Esophagus squamous epithelium (tissue), 4 donors: ENCODE measurements around the gene FGR.

Experiments used
- POLR2A ChIP-seq, 4 donors: fragments of 450-650 bp; IDR thresholded peaks; one replicate each; pipeline ENCODE4 v1.6.1; 2017; ENCODE audit warnings: antibody characterized with exemption in 4 of 4, mild to moderate bottlenecking in 4 of 4, moderate library complexity in 3 of 4
- TF ChIP-seq, protein P1 (sequence below), 6 experiments: fragments of 450-650 bp in 4 of 6; fragments of 200-600 bp in 2 of 6; sonication (generic) in 2 of 6; IDR thresholded peaks; one replicate each; pipeline ENCODE4 v1.5.1; 2016 to 2019; ENCODE audit warnings: antibody characterized with exemption in 6 of 6, mild to moderate bottlenecking in 4 of 6, moderate library complexity in 4 of 6

DNA sequence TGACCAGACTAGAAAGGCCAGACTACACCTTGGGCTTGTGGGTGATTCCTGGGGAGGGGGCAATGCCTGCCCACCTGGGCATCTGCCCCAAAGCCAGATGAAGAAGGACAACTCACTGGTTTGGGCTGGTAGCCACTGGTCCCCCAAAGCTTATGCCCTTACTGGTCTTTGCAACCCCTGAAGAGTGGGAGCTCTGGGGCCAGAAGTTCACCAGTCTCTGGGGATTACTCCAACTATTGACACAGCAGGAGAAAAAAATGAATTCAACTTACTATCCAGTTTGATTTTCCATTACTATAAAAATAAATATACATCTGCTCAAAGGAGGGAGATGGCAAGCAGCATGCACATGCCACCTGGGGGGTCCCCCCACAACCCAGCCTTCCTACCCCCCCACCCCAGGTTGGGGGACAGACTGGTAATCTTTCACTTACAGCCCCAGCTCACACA is 33.6 kb downstream of the FGR start:
- TF ChIP-seq, protein P1, sequence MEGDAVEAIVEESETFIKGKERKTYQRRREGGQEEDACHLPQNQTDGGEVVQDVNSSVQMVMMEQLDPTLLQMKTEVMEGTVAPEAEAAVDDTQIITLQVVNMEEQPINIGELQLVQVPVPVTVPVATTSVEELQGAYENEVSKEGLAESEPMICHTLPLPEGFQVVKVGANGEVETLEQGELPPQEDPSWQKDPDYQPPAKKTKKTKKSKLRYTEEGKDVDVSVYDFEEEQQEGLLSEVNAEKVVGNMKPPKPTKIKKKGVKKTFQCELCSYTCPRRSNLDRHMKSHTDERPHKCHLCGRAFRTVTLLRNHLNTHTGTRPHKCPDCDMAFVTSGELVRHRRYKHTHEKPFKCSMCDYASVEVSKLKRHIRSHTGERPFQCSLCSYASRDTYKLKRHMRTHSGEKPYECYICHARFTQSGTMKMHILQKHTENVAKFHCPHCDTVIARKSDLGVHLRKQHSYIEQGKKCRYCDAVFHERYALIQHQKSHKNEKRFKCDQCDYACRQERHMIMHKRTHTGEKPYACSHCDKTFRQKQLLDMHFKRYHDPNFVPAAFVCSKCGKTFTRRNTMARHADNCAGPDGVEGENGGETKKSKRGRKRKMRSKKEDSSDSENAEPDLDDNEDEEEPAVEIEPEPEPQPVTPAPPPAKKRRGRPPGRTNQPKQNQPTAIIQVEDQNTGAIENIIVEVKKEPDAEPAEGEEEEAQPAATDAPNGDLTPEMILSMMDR (IDR thresholded peaks at IDR 0.05), result no peak
- no peak for TF ChIP-seq POLR2A (IDR thresholded peaks at IDR 0.05)
